Nephron progenitor cell (in vitro differentiated cells): ENCODE measurements around the gene CFAP46.

Experiments used
- DNase-seq: peaks from one replicate; pipeline ENCODE4 v3.0.0; 2021
- H3K27ac Mint-ChIP-seq: 2 replicates; pipeline ENCODE4 v1.8.0; 2021; ENCODE audit warnings: mild to moderate bottlenecking, moderate library complexity, mixed read lengths
- H3K27me3 Mint-ChIP-seq: 2 replicates; pipeline ENCODE4 v1.8.0; 2021; ENCODE audit warnings: mild to moderate bottlenecking, low read depth, mixed read lengths; ENCODE audit not compliant: poor library complexity
- H3K36me3 Mint-ChIP-seq: 2 replicates; pipeline ENCODE4 v1.8.0; 2021; ENCODE audit warnings: low read depth, mixed read lengths
- H3K4me1 Mint-ChIP-seq: 2 replicates; pipeline ENCODE4 v1.8.0; 2021; ENCODE audit warnings: mixed read lengths
- H3K4me3 Mint-ChIP-seq: 2 replicates; pipeline ENCODE4 v1.8.0; 2021; ENCODE audit warnings: mild to moderate bottlenecking, moderate library complexity, mixed read lengths
- H3K9me3 Mint-ChIP-seq: 2 replicates; pipeline ENCODE4 v1.8.0; 2021; ENCODE audit warnings: mild to moderate bottlenecking, moderate library complexity, mixed read lengths
- CTCF ChIP-seq: fragments of 200-600 bp; sonication (generic); IDR thresholded peaks from 2 replicates; pipeline ENCODE4 v1.5.0; 2021; ENCODE audit warnings: antibody characterized with exemption

CFAP46 gene

GRCh38 chr10:132886211-132887099, 55.9 kb downstream of the CFAP46 start:
- H3K27ac Mint-ChIP-seq, result no peak overlapping the region
- peaks cover 39% of the 10 kb centered on the region for H3K27me3 Mint-ChIP-seq
- no peaks in the 10 kb centered on the region for H3K36me3 Mint-ChIP-seq
- no peak overlapping the region for H3K4me3 Mint-ChIP-seq
- no peak for TF ChIP-seq CTCF
- no peak for DNase-seq
- no peaks in the 10 kb centered on the region for H3K9me3 Mint-ChIP-seq
- H3K4me1 Mint-ChIP-seq, result peaks cover 22% of the 10 kb centered on the region

- Mint-ChIP-seq H3K4me3 (no peak overlapping the region), H3K9me3 (no peaks in the 10 kb centered on the region), H3K27me3 (peaks cover 39% of the 10 kb centered on the region), H3K27ac (no peak overlapping the region), H3K36me3 (no peaks in the 10 kb centered on the region), H3K4me1 (peaks cover 21% of the 10 kb centered on the region)
- no peak for TF ChIP-seq CTCF
- no peak for DNase-seq
These were observed 56.7 kb downstream of the CFAP46 start for GRCh38 chr10:132885451-132886210.

- Mint-ChIP-seq H3K4me3 (no peak overlapping the region), H3K27ac (no peak overlapping the region), H3K4me1 (peaks cover 13% of the 10 kb centered on the region), H3K27me3 (peaks cover 37% of the 10 kb centered on the region), H3K36me3 (no peaks in the 10 kb centered on the region), H3K9me3 (no peaks in the 10 kb centered on the region)
- no peak for TF ChIP-seq CTCF
- no peak for DNase-seq
These were observed 57.6 kb downstream of the CFAP46 start for GRCh38 chr10:132884691-132885271.

GRCh38 chr10:132884041-132884440, 58.3 kb downstream of the CFAP46 start:
- Mint-ChIP-seq H3K27ac (no peak overlapping the region), H3K4me3 (no peak overlapping the region), H3K4me1 (peaks cover 13% of the 10 kb centered on the region), H3K36me3 (no peaks in the 10 kb centered on the region), H3K9me3 (no peaks in the 10 kb centered on the region), H3K27me3 (peaks cover 34% of the 10 kb centered on the region)
- DNase-seq, result no peak
- TF ChIP-seq CTCF, result no peak

GRCh38 chr10:132883391-132883881, 58.9 kb downstream of the CFAP46 start:
- H3K27ac Mint-ChIP-seq, result no peak overlapping the region
- no peaks in the 10 kb centered on the region for H3K36me3 Mint-ChIP-seq
- peaks cover 19% of the 10 kb centered on the region for H3K4me1 Mint-ChIP-seq
- H3K4me3 Mint-ChIP-seq, result no peak overlapping the region
- no peak for DNase-seq
- H3K27me3 Mint-ChIP-seq, result peaks cover 37% of the 10 kb centered on the region
- H3K9me3 Mint-ChIP-seq, result no peaks in the 10 kb centered on the region
- no peak for TF ChIP-seq CTCF
